ENCODE data around the gene CD58. TPM values are rescaled to one million over a fixed set of nuclear protein-coding genes. Genes with fewer than 3 reads are reported as not detected.
A peak's percentile ranks its signal among the peaks of the same experiment; 100 is the strongest.

Gene CD58
- total RNA-seq, 1 donor from 2014 or later = 7.2 TPM

DNA sequence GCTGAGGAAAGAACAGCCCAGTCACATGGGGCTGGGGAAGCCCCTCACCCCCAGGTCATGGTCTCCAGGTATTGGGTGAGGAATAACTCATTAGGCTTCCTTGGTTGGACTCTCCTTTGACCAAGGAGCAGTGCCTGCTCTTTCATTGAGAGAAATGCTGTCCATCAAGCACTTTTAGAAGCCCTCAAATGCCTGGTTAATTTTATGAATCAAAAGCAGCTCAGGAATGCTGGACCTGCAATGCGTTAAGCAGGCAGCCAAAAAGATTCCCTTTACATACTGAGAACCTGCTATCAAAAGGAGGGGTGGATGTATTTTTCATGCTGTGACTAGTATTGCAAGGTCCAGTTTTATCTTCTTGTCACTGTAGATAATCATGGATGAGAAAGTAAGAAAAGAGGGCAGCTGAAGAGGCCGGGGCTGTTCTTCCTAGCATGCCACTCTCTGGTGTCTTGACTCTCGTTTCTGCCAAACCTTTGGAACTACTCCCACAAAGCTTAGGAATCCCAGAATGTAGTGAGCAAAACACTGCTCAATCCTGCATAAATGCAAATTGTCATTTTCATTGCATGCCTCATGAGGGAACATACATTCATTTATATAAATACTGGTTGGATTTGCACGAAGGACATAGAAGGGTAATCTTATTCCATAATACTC lies 2.1 kb upstream of the CD58 start:
- TF ChIP-seq, protein P1, sequence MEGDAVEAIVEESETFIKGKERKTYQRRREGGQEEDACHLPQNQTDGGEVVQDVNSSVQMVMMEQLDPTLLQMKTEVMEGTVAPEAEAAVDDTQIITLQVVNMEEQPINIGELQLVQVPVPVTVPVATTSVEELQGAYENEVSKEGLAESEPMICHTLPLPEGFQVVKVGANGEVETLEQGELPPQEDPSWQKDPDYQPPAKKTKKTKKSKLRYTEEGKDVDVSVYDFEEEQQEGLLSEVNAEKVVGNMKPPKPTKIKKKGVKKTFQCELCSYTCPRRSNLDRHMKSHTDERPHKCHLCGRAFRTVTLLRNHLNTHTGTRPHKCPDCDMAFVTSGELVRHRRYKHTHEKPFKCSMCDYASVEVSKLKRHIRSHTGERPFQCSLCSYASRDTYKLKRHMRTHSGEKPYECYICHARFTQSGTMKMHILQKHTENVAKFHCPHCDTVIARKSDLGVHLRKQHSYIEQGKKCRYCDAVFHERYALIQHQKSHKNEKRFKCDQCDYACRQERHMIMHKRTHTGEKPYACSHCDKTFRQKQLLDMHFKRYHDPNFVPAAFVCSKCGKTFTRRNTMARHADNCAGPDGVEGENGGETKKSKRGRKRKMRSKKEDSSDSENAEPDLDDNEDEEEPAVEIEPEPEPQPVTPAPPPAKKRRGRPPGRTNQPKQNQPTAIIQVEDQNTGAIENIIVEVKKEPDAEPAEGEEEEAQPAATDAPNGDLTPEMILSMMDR (conservative IDR thresholded peaks at IDR 0.05) = no peak
- Mint-ChIP-seq H3K4me3 (peak overlapping the region; percentile 46), H3K36me3 (peaks cover 17% of the 10 kb centered on the region), H3K9me3 (no peaks in the 10 kb centered on the region), H3K27ac (peak overlapping the region; percentile 87), H3K4me1 (ENCODE audit: unreplicated experiment) (peaks cover 26% of the 10 kb centered on the region), H3K27me3 (peaks cover 11% of the 10 kb centered on the region)
- DNase-seq (ENCODE audit: extremely low spot score, unreplicated experiment) = no peak

DNA sequence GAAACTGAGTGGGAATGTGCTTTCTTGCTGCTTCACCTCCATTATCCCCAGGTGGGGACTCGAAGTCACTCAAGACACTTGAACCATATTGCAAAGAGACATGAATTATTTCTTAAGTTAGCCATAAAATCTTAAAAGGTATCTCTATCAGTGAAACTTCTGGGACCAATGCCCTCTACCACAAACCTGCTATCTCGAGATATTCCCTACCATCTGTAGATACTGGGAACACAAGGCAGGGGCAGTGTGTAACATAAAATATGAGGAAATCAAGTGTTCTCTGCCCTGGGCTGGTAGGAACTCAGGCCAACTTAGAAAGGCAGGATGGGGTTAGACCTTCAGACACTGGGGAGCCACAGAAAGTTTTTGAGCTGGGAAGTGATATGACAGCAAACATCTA lies 1.3 kb upstream of the CD58 start:
- TF ChIP-seq, protein P1 (conservative IDR thresholded peaks at IDR 0.05) = no peak
- no peaks in the 10 kb centered on the region for H3K9me3 Mint-ChIP-seq
- DNase-seq (ENCODE audit: extremely low spot score, unreplicated experiment) = no peak
- peaks cover 11% of the 10 kb centered on the region for H3K27me3 Mint-ChIP-seq
- H3K27ac Mint-ChIP-seq = peak overlapping the region; percentile 87
- peak overlapping the region; percentile 90 for H3K4me3 Mint-ChIP-seq
- peaks cover 26% of the 10 kb centered on the region for H3K4me1 Mint-ChIP-seq (ENCODE audit: unreplicated experiment)
- peaks cover 9% of the 10 kb centered on the region for H3K36me3 Mint-ChIP-seq

DNA sequence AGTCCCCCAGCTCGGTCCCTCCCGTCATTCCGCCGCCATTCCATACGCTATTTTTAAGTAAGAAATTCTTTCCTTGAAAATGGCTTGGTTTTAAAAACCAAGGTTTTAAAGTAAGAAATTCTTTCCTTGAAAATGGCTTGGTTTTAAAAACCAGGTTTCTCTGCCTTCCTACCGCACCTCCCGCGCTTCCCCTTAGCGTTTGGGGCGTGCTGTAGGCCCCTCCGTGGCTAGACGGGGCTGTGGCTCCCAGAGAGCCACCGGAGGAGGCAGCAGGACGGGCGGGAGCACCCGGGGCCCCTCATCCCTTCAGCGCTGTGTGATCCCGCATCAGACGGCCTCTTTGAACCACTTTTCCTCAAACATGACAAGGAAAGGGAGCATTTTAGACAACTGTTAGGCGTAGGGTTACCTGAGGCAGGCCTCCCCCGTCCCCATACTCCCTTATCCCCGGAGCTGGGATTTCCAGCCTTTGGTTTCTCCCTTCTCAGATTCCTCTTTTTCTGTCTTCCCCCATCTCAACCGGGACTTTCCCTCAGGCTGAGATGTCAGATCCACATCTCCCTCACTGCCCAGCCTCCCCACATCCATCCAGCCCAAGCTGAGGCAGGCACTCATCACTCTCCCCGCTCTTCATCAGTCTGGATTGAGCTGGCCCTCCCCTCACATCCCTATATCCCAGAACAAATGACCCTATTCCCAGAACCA lies 541 bp upstream of the CD58 start:
- H3K27ac Mint-ChIP-seq = peak overlapping the region; percentile 87

DNA sequence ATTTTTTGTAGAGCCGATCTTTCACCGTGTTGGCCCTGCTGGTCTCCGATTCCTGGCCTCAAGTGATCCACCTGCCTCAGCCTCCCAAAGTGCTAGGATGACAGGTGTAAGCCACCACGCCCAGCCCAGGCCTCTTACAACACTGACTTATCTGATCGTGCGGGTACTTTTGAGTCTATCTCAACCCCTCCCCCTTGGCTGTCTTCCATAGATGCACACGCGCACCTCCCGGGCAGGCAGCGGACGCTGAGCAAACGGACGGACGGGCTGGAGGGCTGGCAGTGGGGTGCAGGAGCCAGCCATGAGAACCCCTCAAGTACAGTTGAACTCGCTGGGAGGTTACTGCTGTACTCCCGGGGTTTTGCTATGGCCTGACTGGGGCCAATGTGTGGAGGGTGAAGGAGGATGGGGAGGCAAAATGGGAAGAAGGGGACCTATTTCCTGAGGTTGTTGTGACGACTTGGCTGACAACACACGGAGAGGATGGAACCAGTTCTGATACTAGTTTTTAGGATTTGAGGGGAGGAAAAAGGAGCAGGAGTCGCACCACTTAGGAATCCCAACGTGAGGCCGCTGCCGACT lies 959 bp downstream of the CD58 start:
- peaks cover 11% of the 10 kb centered on the region for H3K27me3 Mint-ChIP-seq
- TF ChIP-seq, protein P1 (conservative IDR thresholded peaks at IDR 0.05) = no peak
- H3K27ac Mint-ChIP-seq = peak overlapping the region; percentile 85
- DNase-seq (ENCODE audit: extremely low spot score, unreplicated experiment) = no peak
- H3K4me3 Mint-ChIP-seq = peak overlapping the region; percentile 90
- peaks cover 23% of the 10 kb centered on the region for H3K4me1 Mint-ChIP-seq (ENCODE audit: unreplicated experiment)
- H3K9me3 Mint-ChIP-seq = no peaks in the 10 kb centered on the region
- peaks cover 4% of the 10 kb centered on the region for H3K36me3 Mint-ChIP-seq

More for the DNA sequence above, 541 bp upstream of the CD58 start:
- H3K4me3 Mint-ChIP-seq = peak overlapping the region; percentile 90
- H3K27me3 Mint-ChIP-seq = peaks cover 11% of the 10 kb centered on the region
- peaks cover 26% of the 10 kb centered on the region for H3K4me1 Mint-ChIP-seq (ENCODE audit: unreplicated experiment)
- no peak for DNase-seq (ENCODE audit: extremely low spot score, unreplicated experiment)
- no peaks in the 10 kb centered on the region for H3K9me3 Mint-ChIP-seq
- TF ChIP-seq, protein P1 (conservative IDR thresholded peaks at IDR 0.05) = no peak
- H3K36me3 Mint-ChIP-seq = peaks cover 1% of the 10 kb centered on the region

DNA sequence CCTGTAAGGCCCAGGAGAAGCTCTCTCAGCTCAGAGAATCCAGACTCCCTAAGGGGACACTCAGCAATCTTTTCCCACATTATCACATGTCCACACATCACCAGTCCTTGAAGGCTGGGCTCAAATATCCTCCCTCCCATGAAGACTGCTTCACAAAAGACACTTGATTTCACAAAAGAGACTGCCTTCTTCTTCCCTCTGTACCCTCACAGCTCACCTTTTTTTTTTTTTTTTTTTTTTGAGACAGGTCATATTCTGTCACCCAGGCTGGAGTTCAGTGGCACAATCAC lies 1.5 kb downstream of the CD58 start:
- peaks cover 11% of the 10 kb centered on the region for H3K27me3 Mint-ChIP-seq
- TF ChIP-seq, protein P1 (conservative IDR thresholded peaks at IDR 0.05) = no peak
- peak overlapping the region; percentile 40 for H3K27ac Mint-ChIP-seq
- H3K36me3 Mint-ChIP-seq = peaks cover 7% of the 10 kb centered on the region
- peak overlapping the region; percentile 90 for H3K4me3 Mint-ChIP-seq
- H3K9me3 Mint-ChIP-seq = no peaks in the 10 kb centered on the region
- peaks cover 18% of the 10 kb centered on the region for H3K4me1 Mint-ChIP-seq (ENCODE audit: unreplicated experiment)
- DNase-seq (ENCODE audit: extremely low spot score, unreplicated experiment) = no peak
